ENCODE data around the gene NUDT19. TPM values are rescaled to one million over a fixed set of nuclear protein-coding genes. Genes with fewer than 3 reads are reported as not detected.

NUDT19 gene
- total RNA-seq, 1 donor from 2014 or later: 18.5 TPM

DNA sequence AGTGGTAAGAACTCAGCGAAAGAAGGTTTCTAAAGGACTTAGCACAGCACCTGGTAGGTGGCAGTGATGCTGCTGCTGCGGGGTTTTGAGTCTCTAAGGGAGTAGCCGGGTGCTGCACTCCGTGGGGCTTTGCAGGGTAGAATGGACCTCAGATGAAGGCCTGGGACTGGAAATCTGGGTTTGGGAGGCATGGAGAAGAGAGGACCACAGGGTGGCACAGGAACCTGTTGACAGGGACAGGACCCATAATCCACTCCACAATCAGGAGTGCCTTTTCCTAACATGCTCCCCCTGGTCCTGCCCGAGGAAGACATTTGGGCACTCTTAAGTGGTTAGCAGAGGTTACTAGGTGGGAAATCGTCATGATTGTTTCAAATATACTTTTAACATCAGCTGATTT lies 57.7 kb downstream of the NUDT19 start:
- H3K36me3 ChIP-seq: no peaks in the 10 kb centered on the region
- no peak overlapping the region for H3K4me3 ChIP-seq
- no peak for DNase-seq
- intact Hi-C loops (cut with DNase I): no loop called here
- H3K27ac ChIP-seq: no peak overlapping the region
- H3K4me1 ChIP-seq: no peaks in the 10 kb centered on the region
- H3K9me3 ChIP-seq: no peaks in the 10 kb centered on the region
- peaks cover 20% of the 10 kb centered on the region for H3K27me3 ChIP-seq (ENCODE audit: low read depth)
- TF ChIP-seq, protein P1, sequence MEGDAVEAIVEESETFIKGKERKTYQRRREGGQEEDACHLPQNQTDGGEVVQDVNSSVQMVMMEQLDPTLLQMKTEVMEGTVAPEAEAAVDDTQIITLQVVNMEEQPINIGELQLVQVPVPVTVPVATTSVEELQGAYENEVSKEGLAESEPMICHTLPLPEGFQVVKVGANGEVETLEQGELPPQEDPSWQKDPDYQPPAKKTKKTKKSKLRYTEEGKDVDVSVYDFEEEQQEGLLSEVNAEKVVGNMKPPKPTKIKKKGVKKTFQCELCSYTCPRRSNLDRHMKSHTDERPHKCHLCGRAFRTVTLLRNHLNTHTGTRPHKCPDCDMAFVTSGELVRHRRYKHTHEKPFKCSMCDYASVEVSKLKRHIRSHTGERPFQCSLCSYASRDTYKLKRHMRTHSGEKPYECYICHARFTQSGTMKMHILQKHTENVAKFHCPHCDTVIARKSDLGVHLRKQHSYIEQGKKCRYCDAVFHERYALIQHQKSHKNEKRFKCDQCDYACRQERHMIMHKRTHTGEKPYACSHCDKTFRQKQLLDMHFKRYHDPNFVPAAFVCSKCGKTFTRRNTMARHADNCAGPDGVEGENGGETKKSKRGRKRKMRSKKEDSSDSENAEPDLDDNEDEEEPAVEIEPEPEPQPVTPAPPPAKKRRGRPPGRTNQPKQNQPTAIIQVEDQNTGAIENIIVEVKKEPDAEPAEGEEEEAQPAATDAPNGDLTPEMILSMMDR (IDR thresholded peaks at IDR 0.05): no peak
- no peak for ATAC-seq

DNA sequence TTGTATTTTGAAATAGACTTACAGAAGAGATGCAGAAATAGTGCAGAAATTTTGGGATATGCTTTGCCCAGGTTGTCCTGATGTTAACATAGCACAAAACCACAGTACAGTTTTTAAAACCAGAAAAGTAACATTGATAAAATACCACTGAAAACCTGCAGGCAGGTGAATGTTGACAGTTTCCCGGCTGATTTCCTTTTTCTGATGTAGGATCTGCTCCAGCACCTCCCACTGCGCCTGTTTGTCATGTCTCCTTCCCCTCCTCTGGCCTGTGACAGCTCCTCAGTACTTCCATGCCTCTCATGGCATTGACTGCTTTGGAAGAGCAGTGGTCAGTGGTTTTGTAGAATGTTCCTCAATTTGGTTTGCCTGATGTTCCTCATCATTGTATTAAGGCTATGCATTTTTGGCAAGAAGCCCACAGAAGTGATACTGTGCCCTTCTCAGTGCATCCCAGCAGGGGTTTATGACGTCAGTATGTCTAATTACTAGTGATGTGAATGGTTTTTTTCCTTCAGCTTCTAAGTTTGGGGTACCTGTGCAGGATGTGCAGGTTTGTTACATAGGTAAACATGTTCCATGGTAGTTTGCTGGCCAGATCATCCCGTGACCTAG lies 58.9 kb downstream of the NUDT19 start:
- DNase-seq: no peak
- intact Hi-C loops (cut with DNase I): no loop called here
- no peak for ATAC-seq

DNA sequence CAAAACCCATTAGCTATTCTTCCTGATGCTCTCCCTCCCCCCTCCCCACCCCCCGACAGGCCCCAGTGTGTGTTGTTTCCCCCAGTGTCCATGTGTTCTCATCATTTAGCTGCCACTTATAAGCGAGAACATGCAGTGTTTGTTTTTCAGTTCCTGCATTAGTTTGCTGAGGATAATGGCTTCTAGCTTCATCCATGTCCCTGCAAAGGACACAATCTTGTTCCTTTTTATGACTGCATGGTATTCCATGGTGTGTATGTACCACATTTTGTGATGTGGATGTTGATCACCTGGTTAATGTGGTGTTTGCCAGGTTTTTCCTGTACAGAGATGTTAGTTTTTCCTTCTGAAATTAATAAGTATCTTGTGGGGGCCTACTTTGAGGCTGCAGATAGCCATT lies 59.4 kb downstream of the NUDT19 start:
- H3K27ac ChIP-seq: no peak overlapping the region
- no peaks in the 10 kb centered on the region for H3K9me3 ChIP-seq
- TF ChIP-seq, protein P1 (IDR thresholded peaks at IDR 0.05): no peak
- H3K4me1 ChIP-seq: no peaks in the 10 kb centered on the region
- H3K36me3 ChIP-seq: no peaks in the 10 kb centered on the region
- no peak overlapping the region for H3K4me3 ChIP-seq
- intact Hi-C loops (cut with DNase I): no loop called here
- H3K27me3 ChIP-seq (ENCODE audit: low read depth): peaks cover 20% of the 10 kb centered on the region
- ATAC-seq (no peak), DNase-seq (no peak)

More for the DNA sequence above, 58.9 kb downstream of the NUDT19 start:
- TF ChIP-seq, protein P1 (IDR thresholded peaks at IDR 0.05): no peak
- no peak overlapping the region for H3K4me3 ChIP-seq
- no peaks in the 10 kb centered on the region for H3K9me3 ChIP-seq
- H3K27ac ChIP-seq: no peak overlapping the region
- peaks cover 20% of the 10 kb centered on the region for H3K27me3 ChIP-seq (ENCODE audit: low read depth)
- H3K36me3 ChIP-seq: no peaks in the 10 kb centered on the region
- H3K4me1 ChIP-seq: no peaks in the 10 kb centered on the region

DNA sequence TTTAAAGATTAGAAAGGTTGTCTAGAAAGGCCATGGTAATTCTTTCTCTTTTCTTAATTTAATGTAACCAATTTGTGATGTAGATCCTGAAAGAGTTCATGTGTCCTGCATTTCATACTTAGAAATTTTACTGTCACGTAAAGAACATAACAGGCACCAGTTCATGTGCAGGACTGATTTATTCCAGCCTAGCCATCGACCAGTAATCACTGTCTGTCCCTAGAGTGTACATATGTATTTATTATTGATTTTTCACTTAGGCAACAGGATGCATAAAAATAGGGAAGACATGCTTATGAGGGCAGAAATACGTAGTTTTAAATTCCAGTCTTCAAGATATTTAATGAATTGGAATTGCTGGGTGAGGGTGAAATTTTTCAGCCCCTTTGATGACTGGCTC lies 65.6 kb downstream of the NUDT19 start:
- TF ChIP-seq, protein P1 (IDR thresholded peaks at IDR 0.05): no peak
- H3K4me3 ChIP-seq: no peak overlapping the region
- no peak for ATAC-seq
- H3K9me3 ChIP-seq: no peaks in the 10 kb centered on the region
- no peak overlapping the region for H3K27ac ChIP-seq
- H3K27me3 ChIP-seq (ENCODE audit: low read depth): no peaks in the 10 kb centered on the region
- no peaks in the 10 kb centered on the region for H3K4me1 ChIP-seq
- H3K36me3 ChIP-seq: no peaks in the 10 kb centered on the region
- intact Hi-C loops (cut with DNase I): no loop called here
- no peak for DNase-seq

Other genes starting within 250 kb of the NUDT19 start
- 50.0 TPM for gene PDCD5, start 110.6 kb upstream of the NUDT19 start, total RNA-seq
- gene ANKRD27, start 16.6 kb upstream of the NUDT19 start, total RNA-seq: 44.5 TPM
- gene RGS9BP, start 16.0 kb upstream of the NUDT19 start, total RNA-seq: 2.1 TPM
- gene TDRD12, start 27.9 kb downstream of the NUDT19 start, total RNA-seq: not detected
- 0.32 TPM for gene SLC7A9, start 177.9 kb downstream of the NUDT19 start, total RNA-seq

Data from lower lobe of right lung (tissue), 2 donors.